GM19099 (cell line): ENCODE results near the gene BDNF.

Source experiments
- POLR2A ChIP-seq: IDR thresholded peaks from 3 replicates; pipeline ENCODE4 v1.6.1; 2011; ENCODE audit warnings: low read depth; ENCODE audit not compliant: insufficient read length; ENCODE audit errors: extremely low read depth

Gene BDNF

GRCh38 chr11:27653990-27654758 is 46.1 kb downstream of the BDNF start:
- TF ChIP-seq POLR2A: no peak

GRCh38 chr11:27651711-27652110 is 48.5 kb downstream of the BDNF start:
- no peak for TF ChIP-seq POLR2A

GRCh38 chr11:27650988-27651387 is 49.3 kb downstream of the BDNF start:
- no peak for TF ChIP-seq POLR2A

GRCh38 chr11:27649800-27650199 is 50.5 kb downstream of the BDNF start:
- no peak for TF ChIP-seq POLR2A

- no peak for TF ChIP-seq POLR2A
Observed at GRCh38 chr11:27648840-27649239, 51.4 kb downstream of the BDNF start.

GRCh38 chr11:27646051-27646818 is 54.0 kb downstream of the BDNF start:
- TF ChIP-seq POLR2A: no peak

- TF ChIP-seq POLR2A: no peak
Observed at GRCh38 chr11:27642954-27643353, 57.3 kb downstream of the BDNF start.

GRCh38 chr11:27640954-27641353 is 59.3 kb downstream of the BDNF start:
- no peak for TF ChIP-seq POLR2A

- TF ChIP-seq POLR2A: no peak
Observed at GRCh38 chr11:27635567-27636037, 64.7 kb downstream of the BDNF start.

- TF ChIP-seq POLR2A: no peak
Observed at GRCh38 chr11:27627979-27628378, 72.3 kb downstream of the BDNF start.

- TF ChIP-seq POLR2A: no peak
Observed at GRCh38 chr11:27626938-27627586, 73.2 kb downstream of the BDNF start.

GRCh38 chr11:27626269-27626937 is 73.9 kb downstream of the BDNF start:
- TF ChIP-seq POLR2A: no peak

- TF ChIP-seq POLR2A: no peak
Observed at GRCh38 chr11:27625347-27625912, 74.8 kb downstream of the BDNF start.

GRCh38 chr11:27623945-27624523 is 76.2 kb downstream of the BDNF start:
- TF ChIP-seq POLR2A: no peak
